H1 (cell line): ENCODE results near the gene GDF2.

ENCODE experiments used
- ATF3 ChIP-seq: IDR thresholded peaks from 2 replicates; pipeline ENCODE4 v1.6.1; 2011; ENCODE audit warnings: low read depth, mild to moderate bottlenecking, low read length; ENCODE audit not compliant: insufficient read depth
- CTCF ChIP-seq, 3 experiments: IDR thresholded peaks; 1 replicate in 2 of 3; 2 replicates in 1 of 3; pipeline versions ENCODE4 v1.5.1 to v1.6.1; 2011; ENCODE audit warnings: low read length in 3 of 3, mild to moderate bottlenecking in 3 of 3, inconsistent platforms in 2 of 3, low read depth in 1 of 3, moderate library complexity in 1 of 3; ENCODE audit not compliant: insufficient read depth in 1 of 3; ENCODE audit errors: control extremely low read depth in 1 of 3
- EP300 ChIP-seq, 2 experiments: IDR thresholded peaks; 1 replicate in 1 of 2; 2 replicates in 1 of 2; pipeline ENCODE4 v1.6.1; 2011 to 2012; ENCODE audit warnings: low read depth in 2 of 2, low read length in 2 of 2, mild to moderate bottlenecking in 2 of 2, borderline replicate concordance in 1 of 2, inconsistent platforms in 1 of 2, moderate library complexity in 1 of 2
- HDAC2 ChIP-seq, 2 experiments: fragments of 300-600 bp in 1 of 2; sonication (generic) in 1 of 2; IDR thresholded peaks; 2 replicates each; pipeline ENCODE4 v1.6.1; 2011 to 2012; ENCODE audit warnings: low read depth in 2 of 2, low read length in 2 of 2, mild to moderate bottlenecking in 2 of 2, moderate library complexity in 2 of 2, borderline replicate concordance in 1 of 2, inconsistent platforms in 1 of 2
- KDM1A ChIP-seq: fragments of 200-600, 300-600 bp; sonication (generic); IDR thresholded peaks from 2 replicates; pipeline ENCODE4 v1.7.1; 2016; ENCODE audit warnings: mild to moderate bottlenecking, low read length, borderline replicate concordance
- MAX ChIP-seq: IDR thresholded peaks from 2 replicates; pipeline ENCODE4 v1.6.1; 2012; ENCODE audit warnings: inconsistent platforms
- POLR2A ChIP-seq, 2 experiments: IDR thresholded peaks; 1 replicate in 1 of 2; 2 replicates in 1 of 2; pipeline ENCODE4 v1.6.1; 2011; ENCODE audit warnings: low read depth in 2 of 2, low read length in 2 of 2, mild to moderate bottlenecking in 2 of 2; ENCODE audit errors: control extremely low read depth in 1 of 2
- RAD21 ChIP-seq, 2 experiments: IDR thresholded peaks in 1 of 2; conservative IDR thresholded peaks in 1 of 2; 2 replicates each; pipeline ENCODE4 v1.6.1; 2011; ENCODE audit warnings: low read depth in 2 of 2, low read length in 2 of 2, improper control_type of control experiment in 1 of 2, inconsistent platforms in 1 of 2, mild to moderate bottlenecking in 1 of 2, moderate library complexity in 1 of 2
- SIN3A ChIP-seq, 2 experiments: IDR thresholded peaks in 1 of 2; conservative IDR thresholded peaks in 1 of 2; 2 replicates each; pipeline ENCODE4 v1.6.1; 2011 to 2012; ENCODE audit warnings: low read length in 2 of 2, improper control_type of control experiment in 1 of 2, low read depth in 1 of 2, mild to moderate bottlenecking in 1 of 2
- TAF1 ChIP-seq: IDR thresholded peaks from 2 replicates; pipeline ENCODE4 v1.6.1; 2011; ENCODE audit warnings: mild to moderate bottlenecking, low read depth, low read length
- USF2 ChIP-seq: IDR thresholded peaks from 2 replicates; pipeline ENCODE4 v1.6.1; 2011; ENCODE audit warnings: low read length, improper control_type of control experiment
- YY1 ChIP-seq: IDR thresholded peaks from 2 replicates; pipeline ENCODE4 v1.6.1; 2011; ENCODE audit warnings: low read depth, mild to moderate bottlenecking, low read length

- TF ChIP-seq SIN3A (conservative IDR thresholded peaks at IDR 0.05 in 1 of 2, IDR thresholded peaks at IDR 0.05 in 1 of 2; ENCODE audit: low read depth in 1 of 2, low read length in 2 of 2) (no peak), CTCF (IDR thresholded peaks at IDR 0.05; ENCODE audit: control extremely low read depth in 1 of 3, insufficient read depth in 1 of 3, low read depth in 1 of 3, low read length in 3 of 3) (no peak), USF2 (no peak), POLR2A (IDR thresholded peaks at IDR 0.05; ENCODE audit: control extremely low read depth in 1 of 2, low read depth in 2 of 2, low read length in 2 of 2) (no peak), YY1 (no peak), TAF1 (no peak), HDAC2 (IDR thresholded peaks at IDR 0.05; ENCODE audit: borderline replicate concordance in 1 of 2, low read depth in 2 of 2, low read length in 2 of 2) (no peak), MAX (no peak), RAD21 (IDR thresholded peaks at IDR 0.05 in 1 of 2, conservative IDR thresholded peaks at IDR 0.05 in 1 of 2; ENCODE audit: low read depth in 2 of 2, low read length in 2 of 2) (no peak), ATF3 (no peak), KDM1A (no peak), EP300 (IDR thresholded peaks at IDR 0.05; ENCODE audit: borderline replicate concordance in 1 of 2, low read depth in 2 of 2, low read length in 2 of 2) (no peak)
These were observed 45.5 kb upstream of the GDF2 start for GRCh38 chr10:47276576-47277351.
